Nephron (organoid): Measurements from ENCODE around the gene CTNNBL1.

Source experiments
- H3K27ac Mint-ChIP-seq, 3 experiments: 2 replicates each; pipeline ENCODE4 v1.8.0; 2020; ENCODE audit warnings: mixed read lengths in 3 of 3, mild to moderate bottlenecking in 2 of 3, moderate library complexity in 1 of 3
- H3K27me3 Mint-ChIP-seq: 2 replicates; pipeline ENCODE4 v1.8.0; 2021; ENCODE audit warnings: low read depth, mild to moderate bottlenecking, moderate library complexity, mixed read lengths
- H3K36me3 Mint-ChIP-seq: 2 replicates; pipeline ENCODE4 v1.8.0; 2020; ENCODE audit warnings: low read depth, mixed read lengths
- H3K4me1 Mint-ChIP-seq: 2 replicates; pipeline ENCODE4 v1.8.0; 2020; ENCODE audit warnings: mixed read lengths
- H3K4me3 Mint-ChIP-seq, 3 experiments: 2 replicates each; pipeline ENCODE4 v1.8.0; 2020; ENCODE audit warnings: mild to moderate bottlenecking in 3 of 3, mixed read lengths in 3 of 3, moderate library complexity in 2 of 3
- H3K9me3 Mint-ChIP-seq: 2 replicates; pipeline ENCODE4 v1.8.0; 2020; ENCODE audit warnings: mixed read lengths
- CTCF ChIP-seq, 3 experiments: fragments of 200-600 bp; sonication (generic); IDR thresholded peaks; one replicate each; pipeline ENCODE4 v1.5.0; 2021; ENCODE audit warnings: antibody characterized with exemption in 3 of 3; ENCODE audit not compliant: unreplicated experiment in 3 of 3

Gene CTNNBL1

GRCh38 chr20:37876863-37877262 lies 183.0 kb downstream of the CTNNBL1 start:
- Mint-ChIP-seq H3K27ac (no peak overlapping the region), H3K36me3 (peaks cover 10% of the 10 kb centered on the region), H3K4me1 (peaks cover 26% of the 10 kb centered on the region), H3K9me3 (no peaks in the 10 kb centered on the region), H3K4me3 (no peak overlapping the region), H3K27me3 (peaks cover 13% of the 10 kb centered on the region)
- TF ChIP-seq CTCF (IDR thresholded peaks at IDR 0.05; ENCODE audit: unreplicated experiment in 3 of 3), result no peak

DNA sequence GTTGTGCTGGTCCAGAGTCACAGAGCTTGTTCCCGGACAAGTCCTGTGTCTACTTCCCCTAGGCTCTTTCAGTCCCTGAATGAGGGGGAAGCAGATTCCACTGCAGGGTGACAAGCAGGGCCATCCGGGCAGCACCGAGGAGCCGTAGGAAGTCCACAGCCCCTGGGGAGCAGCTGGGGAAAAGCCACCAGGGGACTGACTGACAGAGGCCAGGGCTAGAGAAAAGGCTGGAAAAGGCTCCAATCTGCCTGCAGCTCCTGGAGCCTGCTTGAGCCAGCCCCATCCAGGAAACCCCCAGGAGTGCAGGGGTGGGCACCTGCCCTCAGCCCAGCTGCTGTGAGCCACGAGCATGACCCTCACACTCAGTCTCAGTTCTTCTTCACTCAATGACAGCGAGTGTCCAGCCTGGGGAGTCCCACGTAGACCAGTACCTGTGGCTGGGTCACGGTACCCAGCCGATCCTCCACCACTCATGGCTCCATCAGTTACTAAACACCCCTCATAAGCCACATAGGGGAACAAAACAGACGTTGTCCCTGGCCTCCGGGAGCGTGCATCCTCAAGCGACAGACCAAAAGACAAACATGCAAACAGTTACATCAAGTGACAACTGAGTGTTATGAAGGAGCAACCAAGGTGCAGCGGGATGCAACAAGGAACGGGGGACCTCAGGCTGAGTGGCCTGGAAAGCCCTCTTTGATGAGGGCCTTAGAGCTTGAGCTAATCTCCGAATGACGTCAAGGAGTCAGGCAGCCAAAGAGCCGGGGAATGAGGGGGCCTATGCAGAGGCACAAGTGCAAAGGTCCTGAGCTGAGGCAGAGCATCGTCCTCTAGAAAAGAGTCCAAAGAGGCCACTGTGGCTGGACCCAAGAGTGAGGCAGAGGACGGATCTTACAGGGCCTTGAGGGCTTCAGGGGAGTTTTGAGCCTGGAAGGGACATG lies 184.3 kb downstream of the CTNNBL1 start:
- peak overlapping the region in 2 of 3 experiments; percentile 3 to 8 for H3K27ac Mint-ChIP-seq
- peaks cover 10% of the 10 kb centered on the region for H3K36me3 Mint-ChIP-seq
- TF ChIP-seq CTCF (IDR thresholded peaks at IDR 0.05; ENCODE audit: unreplicated experiment in 3 of 3), result no peak
- H3K4me3 Mint-ChIP-seq, result peak overlapping the region in 1 of 3 experiments; percentile 16
- no peaks in the 10 kb centered on the region for H3K9me3 Mint-ChIP-seq
- peaks cover 37% of the 10 kb centered on the region for H3K4me1 Mint-ChIP-seq
- peaks cover 22% of the 10 kb centered on the region for H3K27me3 Mint-ChIP-seq

DNA sequence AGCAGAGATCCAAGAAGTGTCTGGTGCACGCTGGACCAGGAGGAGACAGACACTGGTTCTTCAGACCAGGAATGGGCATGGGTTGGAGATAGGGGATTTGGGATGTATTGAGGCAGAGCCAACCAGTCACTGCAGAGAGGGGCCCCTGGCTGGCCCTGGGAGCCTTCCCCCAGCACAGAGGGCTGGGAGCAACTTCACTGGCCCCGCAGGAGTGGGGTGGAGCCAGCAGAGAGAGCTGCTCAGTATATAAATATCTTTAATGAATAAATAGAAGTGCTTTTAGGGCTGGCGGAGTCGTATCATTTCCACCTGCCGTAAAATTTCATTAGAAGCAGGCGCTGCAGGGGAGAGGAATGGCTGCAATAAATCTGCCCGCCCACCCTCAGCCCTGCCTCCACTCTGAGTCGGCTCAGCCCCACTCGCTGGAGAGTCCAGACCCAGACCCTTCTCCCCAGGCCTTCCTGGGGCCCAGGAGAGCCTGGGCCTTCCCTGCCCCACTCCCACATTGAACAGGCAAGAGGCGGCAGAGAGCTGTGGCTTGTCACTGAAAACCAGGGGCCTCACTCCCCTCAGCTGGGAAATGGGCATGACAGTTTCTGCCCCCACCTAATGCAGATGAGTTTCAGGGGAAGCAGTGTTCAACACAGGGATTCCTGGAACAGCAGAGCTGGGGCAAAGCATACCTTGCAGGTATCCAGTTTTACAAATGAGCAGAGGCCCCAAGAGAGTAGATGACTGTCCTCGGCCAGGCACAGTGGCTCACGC lies 185.2 kb downstream of the CTNNBL1 start:
- H3K36me3 Mint-ChIP-seq, result peaks cover 5% of the 10 kb centered on the region
- no peaks in the 10 kb centered on the region for H3K9me3 Mint-ChIP-seq
- peaks cover 44% of the 10 kb centered on the region for H3K4me1 Mint-ChIP-seq
- peak overlapping the region in 1 of 3 experiments; percentile 16 for H3K4me3 Mint-ChIP-seq
- peaks cover 31% of the 10 kb centered on the region for H3K27me3 Mint-ChIP-seq
- peak overlapping the region in 2 of 3 experiments; percentile 3 to 8 for H3K27ac Mint-ChIP-seq
- no peak for TF ChIP-seq CTCF (IDR thresholded peaks at IDR 0.05; ENCODE audit: unreplicated experiment in 3 of 3)

DNA sequence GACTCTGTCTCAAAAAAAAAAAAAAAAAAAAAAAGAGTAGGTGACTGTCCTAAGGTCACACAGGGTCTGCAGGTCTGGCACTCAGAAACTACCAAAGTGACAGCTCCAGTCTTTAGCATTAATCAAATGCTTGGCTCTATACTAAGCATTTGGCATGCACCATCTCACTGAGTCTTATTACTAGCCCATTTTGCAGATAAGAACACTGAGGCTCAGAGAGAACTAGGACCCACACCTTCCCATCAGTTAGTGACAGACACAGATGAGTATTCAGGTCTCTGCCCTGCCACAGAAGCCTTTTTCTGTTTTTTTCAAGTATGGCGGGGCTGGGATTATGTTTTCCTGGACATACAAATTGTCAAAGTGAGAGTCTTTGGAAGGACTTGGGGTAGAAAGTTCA lies 186.0 kb downstream of the CTNNBL1 start:
- no peak overlapping the region for H3K27ac Mint-ChIP-seq
- no peak overlapping the region for H3K4me3 Mint-ChIP-seq
- no peaks in the 10 kb centered on the region for H3K9me3 Mint-ChIP-seq
- H3K36me3 Mint-ChIP-seq, result no peaks in the 10 kb centered on the region
- H3K27me3 Mint-ChIP-seq, result peaks cover 38% of the 10 kb centered on the region
- TF ChIP-seq CTCF (IDR thresholded peaks at IDR 0.05; ENCODE audit: unreplicated experiment in 3 of 3), result no peak
- H3K4me1 Mint-ChIP-seq, result peaks cover 48% of the 10 kb centered on the region

- no peak for TF ChIP-seq CTCF (IDR thresholded peaks at IDR 0.05; ENCODE audit: unreplicated experiment in 3 of 3)
- H3K27ac Mint-ChIP-seq, result peak overlapping the region; percentile 29 to 57 (median 38)
- H3K4me1 Mint-ChIP-seq, result peaks cover 48% of the 10 kb centered on the region
- H3K36me3 Mint-ChIP-seq, result no peaks in the 10 kb centered on the region
- H3K27me3 Mint-ChIP-seq, result peaks cover 39% of the 10 kb centered on the region
- no peaks in the 10 kb centered on the region for H3K9me3 Mint-ChIP-seq
- peak overlapping the region in 1 of 3 experiments; percentile 3 for H3K4me3 Mint-ChIP-seq
Measured at GRCh38 chr20:37880726-37881591, 187.1 kb downstream of the CTNNBL1 start.
